WTC11 (cell line): ENCODE data around the gene SLC29A4. TPM values are rescaled to one million over a fixed set of nuclear protein-coding genes. Genes with fewer than 3 reads are reported as not detected.

Experiments used
- ATAC-seq: fragments of 200-7000 bp; cut with Tn5 transposase; 2 replicates; pipeline ENCODE4 v1.10.0; 2021; ENCODE audit warnings: mild to moderate bottlenecking, moderate library complexity
- CTCF ChIA-PET: fragments of 300-600 bp; sonication (Branson Sonifier 250); formaldehyde crosslinking; loops from one replicate; lab custom pipeline; 2021; ENCODE audit warnings: antibody characterized with exemption; lab: Charles Lee
- POLR2A ChIA-PET: fragments of 350-600 bp; sonication (Branson Sonifier 250); formaldehyde crosslinking; loops from one replicate; lab custom pipeline; 2021; ENCODE audit warnings: antibody characterized with exemption; lab: Charles Lee
- DNase-seq: peaks from one replicate; pipeline ENCODE4 v3.0.0; 2021; ENCODE audit warnings: low spot score
- H3K27ac Mint-ChIP-seq: 2 replicates; pipeline ENCODE4 v1.8.0; 2021; ENCODE audit warnings: mixed read lengths
- H3K27me3 Mint-ChIP-seq: 2 replicates; pipeline ENCODE4 v1.8.0; 2021; ENCODE audit warnings: low read depth, mild to moderate bottlenecking, moderate library complexity, mixed read lengths
- H3K36me3 Mint-ChIP-seq: 2 replicates; pipeline ENCODE4 v1.8.0; 2021; ENCODE audit warnings: mixed read lengths
- H3K4me1 Mint-ChIP-seq: 2 replicates; pipeline ENCODE4 v1.8.0; 2022; ENCODE audit warnings: mixed read lengths
- H3K4me3 Mint-ChIP-seq: 2 replicates; pipeline ENCODE4 v1.8.0; 2021; ENCODE audit warnings: mild to moderate bottlenecking, moderate library complexity, mixed read lengths
- H3K9me3 Mint-ChIP-seq: 2 replicates; pipeline ENCODE4 v1.8.0; 2021; ENCODE audit warnings: mixed read lengths
- AFF4 ChIP-seq: sonication (generic); formaldehyde crosslinking; IDR thresholded peaks from 2 replicates; pipeline ENCODE4 v1.8.1; 2023; ENCODE audit warnings: mild to moderate bottlenecking, missing genetic modification reagents, borderline replicate concordance
- AR ChIP-seq: fragments of 250-450 bp; sonication (Bioruptor Pico); IDR thresholded peaks from 2 replicates; pipeline ENCODE4 v1.9.0; 2021; ENCODE audit warnings: mild to moderate bottlenecking
- CBFB ChIP-seq: sonication (generic); formaldehyde crosslinking; IDR thresholded peaks from 2 replicates; pipeline ENCODE4 v1.8.1; 2022; ENCODE audit warnings: mild to moderate bottlenecking, low read depth, missing genetic modification reagents
- CREM ChIP-seq: sonication (generic); formaldehyde crosslinking; IDR thresholded peaks from 2 replicates; pipeline ENCODE4 v1.8.1; 2022; ENCODE audit warnings: mild to moderate bottlenecking, missing genetic modification reagents, moderate library complexity
- ETV6 ChIP-seq: sonication (generic); formaldehyde crosslinking; IDR thresholded peaks from 2 replicates; pipeline ENCODE4 v1.8.1; 2022; ENCODE audit warnings: mild to moderate bottlenecking, missing genetic modification reagents
- FOXK1 ChIP-seq: sonication (generic); formaldehyde crosslinking; IDR thresholded peaks from 2 replicates; pipeline ENCODE4 v1.8.0; 2022; ENCODE audit warnings: mild to moderate bottlenecking, moderate library complexity, missing genetic modification reagents
- JAZF1 ChIP-seq: fragments of 250-450 bp; sonication (Bioruptor Pico); IDR thresholded peaks from 2 replicates; pipeline ENCODE4 v1.9.0; 2021; ENCODE audit warnings: moderate library complexity, mild to moderate bottlenecking, inconsistent platforms
- JUN ChIP-seq: sonication (generic); formaldehyde crosslinking; IDR thresholded peaks from 2 replicates; pipeline ENCODE4 v1.8.0; 2023; ENCODE audit warnings: mild to moderate bottlenecking, missing genetic modification reagents
- KAT7 ChIP-seq: sonication (generic); formaldehyde crosslinking; IDR thresholded peaks from 2 replicates; pipeline ENCODE4 v1.8.1; 2023; ENCODE audit warnings: missing genetic modification reagents, mild to moderate bottlenecking, borderline replicate concordance
- MAX ChIP-seq: sonication (generic); formaldehyde crosslinking; IDR thresholded peaks from 2 replicates; pipeline ENCODE4 v1.8.0; 2022; ENCODE audit warnings: mild to moderate bottlenecking, missing genetic modification reagents
- NR3C1 ChIP-seq: sonication (generic); formaldehyde crosslinking; conservative IDR thresholded peaks from 2 replicates; pipeline ENCODE4 v1.8.1; 2023; ENCODE audit warnings: low read depth, mild to moderate bottlenecking, missing genetic modification reagents
- RELA ChIP-seq: sonication (generic); formaldehyde crosslinking; IDR thresholded peaks from 2 replicates; pipeline ENCODE4 v1.8.1; 2022; ENCODE audit warnings: missing genetic modification reagents, mild to moderate bottlenecking, borderline replicate concordance
- SMAD3 ChIP-seq: sonication (generic); formaldehyde crosslinking; IDR thresholded peaks from 2 replicates; pipeline ENCODE4 v1.8.0; 2022; ENCODE audit warnings: missing genetic modification reagents, mild to moderate bottlenecking, borderline replicate concordance
- SOX15 ChIP-seq: fragments of 250-450 bp; sonication (Bioruptor Pico); IDR thresholded peaks from 2 replicates; pipeline ENCODE4 v1.9.0; 2021; ENCODE audit warnings: mild to moderate bottlenecking
- SP1 ChIP-seq: sonication (generic); formaldehyde crosslinking; conservative IDR thresholded peaks from 2 replicates; pipeline ENCODE4 v1.8.1; 2022; ENCODE audit warnings: missing genetic modification reagents
- TEAD1 ChIP-seq: sonication (generic); formaldehyde crosslinking; IDR thresholded peaks from 2 replicates; pipeline ENCODE4 v1.8.0; 2022; ENCODE audit warnings: mild to moderate bottlenecking, missing genetic modification reagents
- TEAD4 ChIP-seq: sonication (generic); formaldehyde crosslinking; IDR thresholded peaks from 2 replicates; pipeline ENCODE4 v1.8.0; 2022; ENCODE audit warnings: mild to moderate bottlenecking, missing genetic modification reagents
- TP53 ChIP-seq: sonication (generic); formaldehyde crosslinking; IDR thresholded peaks from 2 replicates; pipeline ENCODE4 v1.8.1; 2023; ENCODE audit warnings: mild to moderate bottlenecking, missing genetic modification reagents
- USF1 ChIP-seq: sonication (generic); formaldehyde crosslinking; IDR thresholded peaks from 2 replicates; pipeline ENCODE4 v1.8.0; 2022; ENCODE audit warnings: mild to moderate bottlenecking, missing genetic modification reagents
- USF2 ChIP-seq: sonication (generic); formaldehyde crosslinking; IDR thresholded peaks from 2 replicates; pipeline ENCODE4 v1.8.1; 2023; ENCODE audit warnings: mild to moderate bottlenecking, missing genetic modification reagents, moderate library complexity
- ZBTB21 ChIP-seq: sonication (generic); formaldehyde crosslinking; IDR thresholded peaks from 2 replicates; pipeline ENCODE4 v1.8.1; 2023; ENCODE audit warnings: mild to moderate bottlenecking, missing genetic modification reagents, borderline replicate concordance
- ZBTB43 ChIP-seq: sonication (generic); formaldehyde crosslinking; IDR thresholded peaks from 2 replicates; pipeline ENCODE4 v1.8.1; 2023; ENCODE audit warnings: mild to moderate bottlenecking, missing genetic modification reagents
- ZNF138 ChIP-seq: sonication (generic); formaldehyde crosslinking; conservative IDR thresholded peaks from 2 replicates; pipeline ENCODE4 v1.8.1; 2022; ENCODE audit warnings: mild to moderate bottlenecking, moderate library complexity, missing genetic modification reagents
- ZSCAN18 ChIP-seq: fragments of 250-450 bp; sonication (Bioruptor Pico); IDR thresholded peaks from 2 replicates; pipeline ENCODE4 v2.1.2; 2022; ENCODE audit warnings: mild to moderate bottlenecking, moderate library complexity
- total RNA-seq: library from RNA; stranded (reverse); gene quantifications from 3 replicates; pipeline ENCODE4 v1.2.3, GENCODE V29; 2021

The SLC29A4 gene
- total RNA-seq, 1 experiment from 2014 or later = 14.4 TPM

- TF ChIP-seq ZBTB43 (CRISPR knock-in tag) (no peak), ZSCAN18 (no peak), FOXK1 (CRISPR knock-in tag) (peak; percentile 56; the same call in 1 of the 2 replicates), CREM (CRISPR knock-in tag) (no peak), JUN (CRISPR knock-in tag) (no peak)
Observed at GRCh38 chr7:5296015-5296610, 13.4 kb downstream of the SLC29A4 start (continued).

- H3K27me3 Mint-ChIP-seq = peaks cover 19% of the 10 kb centered on the region
- H3K4me3 Mint-ChIP-seq = peak overlapping the region; percentile 74
- peak; percentile 81 for ATAC-seq
- CTCF ChIA-PET = interaction anchor here (0.5 to 2.7 kb wide), 16 partner anchors 12 to 1092 kb away, joined by 3 to 47 read pairs (median 4); no protein-coding TSS in a partner anchor
- no peak overlapping the region for H3K27ac Mint-ChIP-seq
- peak; percentile 88 for DNase-seq
- H3K9me3 Mint-ChIP-seq = peaks cover 4% of the 10 kb centered on the region; the same call in 1 of the 2 replicates
- peaks cover 9% of the 10 kb centered on the region for H3K36me3 Mint-ChIP-seq
- POLR2A ChIA-PET = interaction anchor here (1.2 to 1.6 kb wide), 2 partner anchors 56 to 126 kb away, joined by 3 to 5 read pairs; partner anchors contain the start of gene TNRC18
- peaks cover 9% of the 10 kb centered on the region for H3K4me1 Mint-ChIP-seq
- TF ChIP-seq AFF4 (CRISPR knock-in tag) (no peak), SOX15 (CRISPR knock-in tag) (no peak), SMAD3 (CRISPR knock-in tag) (0 out of 2 replicates have a peak, but pooled peaks have one; percentile 67), MAX (CRISPR knock-in tag) (peak; percentile 94), TEAD1 (peak; percentile 44; the same call in 1 of the 2 replicates), ETV6 (CRISPR knock-in tag) (0 out of 2 replicates have a peak, but pooled peaks have one; percentile 24), SP1 (peak; percentile 64), CREM (CRISPR knock-in tag) (no peak), ZNF138 (CRISPR knock-in tag) (peak; percentile 76; the same call in 1 of the 2 replicates), JAZF1 (no peak), USF2 (CRISPR knock-in tag) (peak; percentile 27; the same call in 1 of the 2 replicates), AR (CRISPR knock-in tag) (no peak), USF1 (CRISPR knock-in tag) (peak; percentile 39; the same call in 1 of the 2 replicates), NR3C1 (CRISPR knock-in tag) (no peak), CBFB (CRISPR knock-in tag) (0 out of 2 replicates have a peak, but pooled peaks have one; percentile 49), RELA (CRISPR knock-in tag) (0 out of 2 replicates have a peak, but pooled peaks have one; percentile 68), ZBTB21 (peak; percentile 76), TP53 (peak; percentile 69; the same call in 1 of the 2 replicates), TEAD4 (CRISPR knock-in tag) (peak; percentile 32; the same call in 1 of the 2 replicates), KAT7 (CRISPR knock-in tag) (no peak)
Observed at GRCh38 chr7:5296611-5297226, 14.0 kb downstream of the SLC29A4 start.
